Measurements from ENCODE around the gene TLR6. TPM values are rescaled to one million over a fixed set of nuclear protein-coding genes. Genes with fewer than 3 reads are reported as not detected.

The TLR6 gene
- total and polyA plus RNA-seq, 10 of the 15 experiments (the other 5 are each of a cell fraction or from before 2014, with no cell fraction given): 1.1 to 49.4 (median 12.5) TPM

DNA sequence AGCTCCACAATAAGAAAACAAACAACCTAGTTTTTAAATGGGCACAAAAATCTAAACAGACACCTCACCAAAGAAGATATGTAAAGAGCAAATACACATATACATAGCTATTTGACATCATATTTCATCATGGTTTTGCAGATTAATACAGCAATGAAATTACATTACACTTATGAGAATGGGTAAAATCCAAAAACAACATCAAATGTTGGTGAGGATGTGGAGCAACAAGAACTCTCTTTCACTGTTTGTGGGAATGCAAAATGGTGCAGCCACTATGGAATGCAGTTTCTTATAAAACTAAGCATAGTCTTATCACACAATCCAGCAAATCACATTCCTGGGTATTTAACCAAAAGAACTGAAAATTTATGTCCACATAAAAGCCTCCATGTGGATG, 25.0 kb downstream of the TLR6 start:
- BruUV-seq (replicated peaks): no TSS peak
- ChIA-PET CTCF (interaction anchor here (1.3 to 3.7 kb wide), 3 partner anchors 10 to 29 kb away, joined by 7 to 11 read pairs (median 9); no protein-coding TSS in a partner anchor), POLR2A (interaction anchor here (0.7 to 1.6 kb wide), 5 partner anchors 9 to 66 kb away, joined by 3 to 5 read pairs (median 3); no protein-coding TSS in a partner anchor), SMC1A (ENCODE audit: uncharacterized antibody, unreplicated experiment) (interaction anchor here (0.8 to 1.5 kb wide), 5 partner anchors 10 to 100 kb away, joined by 3 to 9 read pairs (median 3); no protein-coding TSS in a partner anchor), RAD21 (ENCODE audit: unreplicated experiment) (interaction anchor here (1.2 to 1.3 kb wide), 2 partner anchors 9 to 49 kb away, joined by 3 to 4 read pairs; partner anchors contain the start of gene TLR10)
- Histone ChIP-seq H3K27me3 (replicated peaks in 1 of 2; ENCODE audit: control insufficient read depth in 2 of 2, insufficient read depth in 2 of 2, low read length in 1 of 2) (no peaks in the 10 kb centered on the region), H3K9me3 (replicated peaks; ENCODE audit: control insufficient read depth, insufficient read depth, low read length) (peaks cover 30% of the 10 kb centered on the region), H3K9ac (ENCODE audit: control insufficient read depth, insufficient read depth, low read length) (no peak overlapping the region), H3K79me2 (ENCODE audit: control insufficient read depth, insufficient read depth, low read length) (peaks cover 28% of the 10 kb centered on the region), H3K4me1 (ENCODE audit: control insufficient read depth, insufficient read depth, low read length) (no peaks in the 10 kb centered on the region), H4K20me1 (ENCODE audit: control insufficient read depth, insufficient read depth) (no peaks in the 10 kb centered on the region), H3K36me3 (ENCODE audit: control insufficient read depth in 2 of 2, insufficient read depth in 2 of 2, low read length in 1 of 2) (peaks cover 3 to 5% of the 10 kb centered on the region in 2 experiments), H3K4me3 (no peak overlapping the region), H3K27ac (ENCODE audit: control insufficient read depth, insufficient read depth) (no peak overlapping the region), H2AFZ (ENCODE audit: control insufficient read depth, low read depth, low read length) (no peak overlapping the region), H3K4me2 (ENCODE audit: control insufficient read depth, insufficient read depth) (no peak overlapping the region)
- TF ChIP-seq ZBED1 (IDR thresholded peaks at IDR 0.05; ENCODE audit: borderline replicate concordance): no peak
- intact Hi-C loops (cut with micrococcal nuclease; ENCODE audit: unreplicated experiment) (no loop called here), in situ Hi-C loops (cut with MboI) (no loop called here)
- FAIRE-seq: no peak
- DNase-seq (ENCODE audit: low read depth, low spot score): no peak
- ATAC-seq: no peak

DNA sequence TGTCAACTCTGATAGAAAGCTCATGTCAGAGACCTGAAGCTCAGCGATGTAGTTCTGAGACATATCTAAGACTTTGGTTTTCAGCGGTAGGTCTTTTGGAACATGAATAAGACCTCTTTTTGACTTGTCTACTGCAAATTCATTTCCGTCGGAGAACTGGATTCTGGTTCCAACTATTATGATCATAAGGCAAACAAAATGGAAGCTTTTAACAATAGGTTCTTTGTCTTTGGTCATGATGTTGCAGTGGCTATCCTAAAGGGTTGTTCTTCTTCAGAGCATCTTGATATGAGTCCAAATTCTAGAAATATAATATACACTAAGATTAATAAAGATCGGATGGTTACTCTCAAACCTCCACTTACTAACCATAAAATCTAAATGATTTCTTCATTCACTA, 27.4 kb downstream of the TLR6 start:
- DNase-seq (ENCODE audit: low read depth, low spot score) (no peak), ATAC-seq (no peak), FAIRE-seq (no peak)
- ChIA-PET POLR2A (no interaction called here), CTCF (interaction anchor here (0.6 to 3.7 kb wide), 4 partner anchors 18 to 70 kb away, joined by 3 to 11 read pairs (median 4); partner anchors contain the start of gene TLR10), SMC1A (ENCODE audit: uncharacterized antibody, unreplicated experiment) (interaction anchor here (0.8 to 3.9 kb wide), 7 partner anchors 9 to 60 kb away, joined by 3 to 18 read pairs (median 3); partner anchors contain the start of gene TLR10), RAD21 (ENCODE audit: unreplicated experiment) (interaction anchor here (1.0 kb wide), 1 partner anchor 67 kb away, joined by 3 read pairs; no protein-coding TSS in a partner anchor)
- peaks cover 27% of the 10 kb centered on the region; the same call in 2 of the 3 replicates for H3K9me3 ChIP-seq (replicated peaks; ENCODE audit: control insufficient read depth, insufficient read depth, low read length)
- H3K27me3 ChIP-seq (replicated peaks in 1 of 2; ENCODE audit: control insufficient read depth in 2 of 2, insufficient read depth in 2 of 2, low read length in 1 of 2): no peaks in the 10 kb centered on the region
- intact Hi-C loops (cut with micrococcal nuclease; ENCODE audit: unreplicated experiment): no loop called here
- in situ Hi-C loops (cut with MboI): no loop called here
- no TSS peak for BruUV-seq (replicated peaks)
- no peak overlapping the region for H3K4me2 ChIP-seq (ENCODE audit: control insufficient read depth, insufficient read depth)
- H3K79me2 ChIP-seq (ENCODE audit: control insufficient read depth, insufficient read depth, low read length): peaks cover 18% of the 10 kb centered on the region
- H3K27ac ChIP-seq (ENCODE audit: control insufficient read depth, insufficient read depth): no peak overlapping the region
- peaks cover 3 to 7% of the 10 kb centered on the region in 2 experiments for H3K36me3 ChIP-seq (ENCODE audit: control insufficient read depth in 2 of 2, insufficient read depth in 2 of 2, low read length in 1 of 2)
- no peak overlapping the region for H3K4me3 ChIP-seq
- WGBS (ENCODE audit: insufficient coverage, insufficient replicate concordance, low lambda C conversion rate, missing lambda C conversion rate): 98% methylated on average over 5 of the region's 5 CpGs
- H3K4me1 ChIP-seq (ENCODE audit: control insufficient read depth, insufficient read depth, low read length): no peaks in the 10 kb centered on the region
- H2AFZ ChIP-seq (ENCODE audit: control insufficient read depth, low read depth, low read length): no peak overlapping the region
- no peaks in the 10 kb centered on the region for H4K20me1 ChIP-seq (ENCODE audit: control insufficient read depth, insufficient read depth)
- H3K9ac ChIP-seq (ENCODE audit: control insufficient read depth, insufficient read depth, low read length): no peak overlapping the region
- TF ChIP-seq SMARCA5 (IDR thresholded peaks at IDR 0.05): no peak
- no peak for TF ChIP-seq FOXM1 (IDR thresholded peaks at IDR 0.05; ENCODE audit: low read depth, low read length)
- TF ChIP-seq SMC3 (IDR thresholded peaks at IDR 0.05; ENCODE audit: borderline replicate concordance, low read length): no peak
- TF ChIP-seq TCF7 (IDR thresholded peaks at IDR 0.05; ENCODE audit: borderline replicate concordance): no peak
- TF ChIP-seq ZNF207 (IDR thresholded peaks at IDR 0.05; ENCODE audit: borderline replicate concordance): no peak
- no peak for TF ChIP-seq TAF1 (IDR thresholded peaks at IDR 0.05; ENCODE audit: borderline replicate concordance, low read depth, low read length)
- TF ChIP-seq MLLT1 (IDR thresholded peaks at IDR 0.05): no peak
- TF ChIP-seq TBL1XR1 (IDR thresholded peaks at IDR 0.05; ENCODE audit: low read depth, low read length): no peak
- TF ChIP-seq, protein P1, sequence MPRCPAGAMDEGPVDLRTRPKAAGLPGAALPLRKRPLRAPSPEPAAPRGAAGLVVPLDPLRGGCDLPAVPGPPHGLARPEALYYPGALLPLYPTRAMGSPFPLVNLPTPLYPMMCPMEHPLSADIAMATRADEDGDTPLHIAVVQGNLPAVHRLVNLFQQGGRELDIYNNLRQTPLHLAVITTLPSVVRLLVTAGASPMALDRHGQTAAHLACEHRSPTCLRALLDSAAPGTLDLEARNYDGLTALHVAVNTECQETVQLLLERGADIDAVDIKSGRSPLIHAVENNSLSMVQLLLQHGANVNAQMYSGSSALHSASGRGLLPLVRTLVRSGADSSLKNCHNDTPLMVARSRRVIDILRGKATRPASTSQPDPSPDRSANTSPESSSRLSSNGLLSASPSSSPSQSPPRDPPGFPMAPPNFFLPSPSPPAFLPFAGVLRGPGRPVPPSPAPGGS (IDR thresholded peaks at IDR 0.05; ENCODE audit: borderline replicate concordance, insufficient read depth, low read depth, low read length, poor library complexity, severe bottlenecking): no peak
- no peak for TF ChIP-seq NFYB (IDR thresholded peaks at IDR 0.05; ENCODE audit: insufficient read depth, low read depth, low read length)
- TF ChIP-seq SP1 (IDR thresholded peaks at IDR 0.05; ENCODE audit: low read depth, low read length): no peak
- TF ChIP-seq YBX1 (IDR thresholded peaks at IDR 0.05): no peak
- TF ChIP-seq RBBP5 (conservative IDR thresholded peaks at IDR 0.05): no peak
- no peak for TF ChIP-seq STAT3 (IDR thresholded peaks at IDR 0.05; ENCODE audit: low read depth, low read length)
- TF ChIP-seq ZNF274 (IDR thresholded peaks at IDR 0.05; ENCODE audit: insufficient read depth, insufficient read length): no peak
- no peak for TF ChIP-seq SRF (IDR thresholded peaks at IDR 0.05; ENCODE audit: low read depth in 2 of 2, low read length in 2 of 2)
